ENCODE measurements around the gene ATP8A2.

- TF ChIP-seq, protein P1, sequence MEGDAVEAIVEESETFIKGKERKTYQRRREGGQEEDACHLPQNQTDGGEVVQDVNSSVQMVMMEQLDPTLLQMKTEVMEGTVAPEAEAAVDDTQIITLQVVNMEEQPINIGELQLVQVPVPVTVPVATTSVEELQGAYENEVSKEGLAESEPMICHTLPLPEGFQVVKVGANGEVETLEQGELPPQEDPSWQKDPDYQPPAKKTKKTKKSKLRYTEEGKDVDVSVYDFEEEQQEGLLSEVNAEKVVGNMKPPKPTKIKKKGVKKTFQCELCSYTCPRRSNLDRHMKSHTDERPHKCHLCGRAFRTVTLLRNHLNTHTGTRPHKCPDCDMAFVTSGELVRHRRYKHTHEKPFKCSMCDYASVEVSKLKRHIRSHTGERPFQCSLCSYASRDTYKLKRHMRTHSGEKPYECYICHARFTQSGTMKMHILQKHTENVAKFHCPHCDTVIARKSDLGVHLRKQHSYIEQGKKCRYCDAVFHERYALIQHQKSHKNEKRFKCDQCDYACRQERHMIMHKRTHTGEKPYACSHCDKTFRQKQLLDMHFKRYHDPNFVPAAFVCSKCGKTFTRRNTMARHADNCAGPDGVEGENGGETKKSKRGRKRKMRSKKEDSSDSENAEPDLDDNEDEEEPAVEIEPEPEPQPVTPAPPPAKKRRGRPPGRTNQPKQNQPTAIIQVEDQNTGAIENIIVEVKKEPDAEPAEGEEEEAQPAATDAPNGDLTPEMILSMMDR (IDR thresholded peaks at IDR 0.05), result no peak
- TF ChIP-seq POLR2AphosphoS5 (IDR thresholded peaks at IDR 0.05) (no peak), POLR2A (IDR thresholded peaks at IDR 0.05) (no peak)
Observed at GRCh38 chr13:25473864-25474263, 102.1 kb downstream of the ATP8A2 start.
